PC-3 (cell line): ENCODE results near the gene CYP4F3. TPM values are rescaled to one million over a fixed set of nuclear protein-coding genes. Genes with fewer than 3 reads are reported as not detected.

Experiments
- ATAC-seq: fragments of 200-7000 bp; cut with Tn5 transposase; 2 replicates; pipeline ENCODE4 v1.9.1; 2020; ENCODE audit warnings: mild to moderate bottlenecking, moderate library complexity
- BruUV-seq: library from RNA; stranded (reverse); fragments of 400-500 nt; replicated peaks from 2 replicates; lab custom pipeline; 2021; lab: Mats Ljungman, UMichigan
- CTCF ChIA-PET: fragments of 300-600 bp; sonication (Branson Sonifier 250); formaldehyde crosslinking; loops from one replicate; lab custom pipeline; 2022; ENCODE audit warnings: antibody characterized with exemption; lab: Charles Lee
- POLR2A ChIA-PET: fragments of 300-600 bp; sonication (Branson Sonifier 250); formaldehyde crosslinking; loops from one replicate; lab custom pipeline; 2022; ENCODE audit warnings: antibody characterized with exemption; ENCODE audit not compliant: unreplicated experiment; lab: Charles Lee
- DNase-seq: peaks from one replicate; pipeline ENCODE4 v3.0.0-alpha.2; 2015
- H2AFZ ChIP-seq: fragments of 300-600 bp; sonication (generic); 2 replicates; pipeline ENCODE4 v1.6.0; 2016; ENCODE audit warnings: antibody characterized with exemption, low read length
- H3F3A ChIP-seq: fragments of 300-600 bp; sonication (generic); one replicate; pipeline ENCODE4 v1.6.0; 2017; ENCODE audit warnings: antibody characterized with exemption, low read length, control low read depth, mild to moderate bottlenecking; ENCODE audit not compliant: unreplicated experiment
- H3K27ac ChIP-seq: fragments of 300-600 bp; sonication (generic); 2 replicates; pipeline ENCODE4 v1.5.1; 2016; ENCODE audit warnings: mild to moderate bottlenecking, low read length
- H3K27me3 ChIP-seq: fragments of 300-600 bp; sonication (generic); 2 replicates; pipeline ENCODE4 v1.6.1; 2016; ENCODE audit warnings: low read length, mixed read lengths
- H3K36me3 ChIP-seq: fragments of 300-600 bp; sonication (generic); 2 replicates; pipeline ENCODE4 v1.6.1; 2016; ENCODE audit warnings: low read depth, mixed run types, low read length, mixed read lengths
- H3K4me1 ChIP-seq: fragments of 300-600 bp; sonication (generic); 2 replicates; pipeline ENCODE4 v1.5.1; 2016; ENCODE audit warnings: low read length; ENCODE audit not compliant: insufficient read depth
- H3K4me2 ChIP-seq: fragments of 300-600 bp; sonication (generic); 2 replicates; pipeline ENCODE4 v1.6.0; 2016; ENCODE audit warnings: low read length
- H3K4me3 ChIP-seq: fragments of 300-600 bp; sonication (generic); 2 replicates; pipeline ENCODE4 v1.5.1; 2016; ENCODE audit warnings: mild to moderate bottlenecking, low read length, mixed read lengths
- H3K79me2 ChIP-seq: fragments of 300-600 bp; sonication (generic); 2 replicates; pipeline ENCODE4 v1.6.1; 2017; ENCODE audit warnings: low read length, mixed read lengths
- H3K9ac ChIP-seq: fragments of 300-600 bp; sonication (generic); 2 replicates; pipeline ENCODE4 v1.6.0; 2016; ENCODE audit warnings: mild to moderate bottlenecking, low read length
- H3K9me2 ChIP-seq: fragments of 300-600 bp; sonication (generic); replicated peaks from 2 replicates; pipeline ENCODE4 v1.6.1; 2016; ENCODE audit warnings: mixed run types, low read length, mixed read lengths
- H3K9me3 ChIP-seq: fragments of 300-600 bp; sonication (generic); 2 replicates; pipeline ENCODE4 v1.6.1; 2016; ENCODE audit warnings: low read length, mixed read lengths
- H4K20me1 ChIP-seq: fragments of 300-600 bp; sonication (generic); 2 replicates; pipeline ENCODE4 v1.6.1; 2016; ENCODE audit warnings: low read length, mixed read lengths
- CTCF ChIP-seq: fragments of 300-600 bp; sonication (generic); conservative IDR thresholded peaks from 2 replicates; pipeline ENCODE4 v1.5.1; 2017; ENCODE audit warnings: antibody characterized with exemption, low read depth, mild to moderate bottlenecking, low read length
- EZH2 ChIP-seq: fragments of 300-600 bp; sonication (generic); IDR thresholded peaks from one replicate; pipeline ENCODE4 v1.6.1; 2017; ENCODE audit warnings: antibody characterized with exemption, mild to moderate bottlenecking, low read length; ENCODE audit not compliant: unreplicated experiment
- EZH2phosphoT487 ChIP-seq: fragments of 300-600 bp; sonication (generic); IDR thresholded peaks from 2 replicates; pipeline ENCODE4 v1.6.1; 2018; ENCODE audit warnings: mild to moderate bottlenecking, antibody characterized with exemption, low read length, borderline replicate concordance
- intact Hi-C: fragments of 100-400 bp; cut with micrococcal nuclease; formaldehyde crosslinking; loops from 2 replicates; pipeline ENCODE4 v1.9.0; 2023
- total RNA-seq: library from RNA; depleted of rRNA; stranded (reverse); fragments of >200 nt; gene quantifications from 2 replicates; pipeline ENCODE4 v1.2.3, GENCODE V29; 2014

CYP4F3 gene
- total RNA-seq, 1 experiment from 2014 or later, result not detected

GRCh38 chr19:15635016-15635805, 5.5 kb upstream of the CYP4F3 start:
- Histone ChIP-seq H3K9me3 (no peaks in the 10 kb centered on the region), H3K27me3 (0 out of 2 replicates have a peak, but pooled peaks cover 7% of the 10 kb centered on the region), H3K9me2 (no peaks in the 10 kb centered on the region), H3K36me3 (no peaks in the 10 kb centered on the region), H3K4me2 (no peak overlapping the region), H2AFZ (no peak overlapping the region), H3K79me2 (no peaks in the 10 kb centered on the region), H3F3A (no peaks in the 10 kb centered on the region), H3K9ac (no peak overlapping the region), H3K4me1 (peaks cover 3% of the 10 kb centered on the region), H3K27ac (no peak overlapping the region), H3K4me3 (no peak overlapping the region), H4K20me1 (no peaks in the 10 kb centered on the region)
- CTCF ChIA-PET, result no interaction called here
- DNase-seq, result no peak
- ATAC-seq, result no peak
- no peak for TF ChIP-seq CTCF
- no peak for TF ChIP-seq EZH2phosphoT487
- POLR2A ChIA-PET, result no interaction called here
- no TSS peak for BruUV-seq
- intact Hi-C loops, result no loop called here

- no peak for DNase-seq
- H3K27me3 ChIP-seq, result 0 out of 2 replicates have a peak, but pooled peaks cover 7% of the 10 kb centered on the region
- H3K27ac ChIP-seq, result no peak overlapping the region
- ChIA-PET POLR2A (no interaction called here), CTCF (no interaction called here)
- no peaks in the 10 kb centered on the region for H4K20me1 ChIP-seq
- H3K79me2 ChIP-seq, result no peaks in the 10 kb centered on the region
- no peak overlapping the region for H3K4me3 ChIP-seq
- H3K9me3 ChIP-seq, result no peaks in the 10 kb centered on the region
- no peak overlapping the region for H2AFZ ChIP-seq
- ATAC-seq, result no peak
- BruUV-seq, result no TSS peak
- no peak overlapping the region for H3K9ac ChIP-seq
- H3F3A ChIP-seq, result no peaks in the 10 kb centered on the region
- H3K36me3 ChIP-seq, result no peaks in the 10 kb centered on the region
- H3K4me2 ChIP-seq, result no peak overlapping the region
- intact Hi-C loops, result no loop called here
- TF ChIP-seq CTCF (no peak), EZH2phosphoT487 (no peak), EZH2 (no peak)
- H3K4me1 ChIP-seq, result peaks cover 9% of the 10 kb centered on the region
- H3K9me2 ChIP-seq, result no peaks in the 10 kb centered on the region
These were observed 4.7 kb upstream of the CYP4F3 start for GRCh38 chr19:15636026-15636425.

GRCh38 chr19:15639596-15639995, 1.1 kb upstream of the CYP4F3 start:
- Histone ChIP-seq H3K9me3 (no peaks in the 10 kb centered on the region), H3K4me1 (peaks cover 11% of the 10 kb centered on the region), H3K27me3 (0 out of 2 replicates have a peak, but pooled peaks cover 3% of the 10 kb centered on the region), H3K79me2 (no peaks in the 10 kb centered on the region), H3K4me3 (no peak overlapping the region), H3K4me2 (no peak overlapping the region), H3K27ac (no peak overlapping the region), H2AFZ (no peak overlapping the region), H3F3A (no peaks in the 10 kb centered on the region), H3K36me3 (no peaks in the 10 kb centered on the region), H3K9me2 (no peaks in the 10 kb centered on the region), H4K20me1 (no peaks in the 10 kb centered on the region), H3K9ac (no peak overlapping the region)
- ATAC-seq, result no peak
- TF ChIP-seq EZH2 (no peak), EZH2phosphoT487 (no peak), CTCF (no peak)
- BruUV-seq, result no TSS peak
- POLR2A ChIA-PET, result no interaction called here
- CTCF ChIA-PET, result no interaction called here
- intact Hi-C loops, result no loop called here
- DNase-seq, result no peak
